Testis (tissue), 2 donors: ENCODE measurements around the gene SLC11A2.

ENCODE experiments used
- CTCF ChIP-seq, 3 experiments: fragments of 450-650 bp in 2 of 3; fragments of 200-600 bp in 1 of 3; sonication (generic) in 1 of 3; IDR thresholded peaks; one replicate each; pipeline ENCODE4 v1.5.1; 2016 to 2019; ENCODE audit warnings: antibody characterized with exemption in 3 of 3, mild to moderate bottlenecking in 2 of 3, moderate library complexity in 1 of 3
- POLR2A ChIP-seq: fragments of 450-650 bp; IDR thresholded peaks from one replicate; pipeline ENCODE4 v1.6.1; 2017; ENCODE audit warnings: antibody characterized with exemption, mild to moderate bottlenecking, moderate library complexity

GRCh38 chr12:51033048-51033447 lies 6.9 kb upstream of the SLC11A2 start:
- TF ChIP-seq CTCF (IDR thresholded peaks at IDR 0.05) (no peak), POLR2A (no peak)
